Upper lobe of right lung (tissue), 1 donor: Measurements from ENCODE around the gene TOGARAM2. TPM values are rescaled to one million over a fixed set of nuclear protein-coding genes. Genes with fewer than 3 reads are reported as not detected.

Source experiments
- ATAC-seq: fragments of 200-7000 bp; cut with Tn5 transposase; one replicate; pipeline ENCODE4 v1.9.1; 2020; ENCODE audit warnings: mild to moderate bottlenecking, moderate library complexity
- DNase-seq: peaks from one replicate; pipeline ENCODE4 v3.0.0-alpha.2; 2020
- H3K27ac ChIP-seq: fragments of 200-600 bp; one replicate; pipeline ENCODE4 v1.8.0; 2022
- H3K27me3 ChIP-seq: fragments of 200-600 bp; one replicate; pipeline ENCODE4 v1.8.0; 2022; ENCODE audit warnings: mild to moderate bottlenecking
- H3K36me3 ChIP-seq: fragments of 200-600 bp; one replicate; pipeline ENCODE4 v1.8.0; 2022
- H3K4me1 ChIP-seq: fragments of 200-600 bp; one replicate; pipeline ENCODE4 v1.8.0; 2022
- H3K4me3 ChIP-seq: fragments of 200-600 bp; one replicate; pipeline ENCODE4 v1.8.0; 2022; ENCODE audit warnings: mild to moderate bottlenecking
- H3K9me3 ChIP-seq: fragments of 200-600 bp; one replicate; pipeline ENCODE4 v1.8.0; 2022
- CTCF ChIP-seq: fragments of 200-600 bp; IDR thresholded peaks from one replicate; pipeline ENCODE4 v1.8.0; 2022; ENCODE audit warnings: antibody characterized with exemption
- intact Hi-C: fragments of 100-400 bp; cut with DNase I; formaldehyde crosslinking; loops from one replicate; pipeline ENCODE4 v1.11.0; 2022
- total RNA-seq: library from RNA; stranded (reverse); fragmentation: NEBNext Ultra II Directional; extraction: Animal tissue kit (Norgen Biotek cat#: 25700); gene quantifications from one replicate; pipeline ENCODE4 v1.2.1, GENCODE V29; 2021
- donor health status: DM: no; HTN: yes; CAD: no; lungs with severe emphysema.

Gene TOGARAM2
- total RNA-seq, 1 donor from 2014 or later, result 0.72 TPM

DNA sequence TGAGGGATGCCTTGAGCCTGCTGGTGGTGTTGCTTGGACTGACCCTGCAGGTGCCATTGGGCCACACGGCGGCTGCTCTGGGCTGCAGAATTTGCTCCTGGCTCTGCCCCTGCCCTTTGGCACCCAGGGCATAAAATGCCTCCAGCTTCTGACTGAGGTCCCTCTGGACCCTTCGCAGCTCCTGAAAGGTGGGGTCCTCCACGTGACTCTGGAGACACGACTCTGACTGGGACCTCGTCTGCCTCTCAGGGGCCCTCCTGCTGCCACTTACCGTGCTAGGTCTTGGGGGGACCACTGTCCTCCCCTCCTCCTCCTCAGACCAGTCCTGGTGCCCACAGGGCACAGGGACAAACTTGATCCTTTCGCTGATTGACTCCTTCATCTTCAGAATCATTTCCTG lies 91.2 kb downstream of the TOGARAM2 start:
- no peak overlapping the region for H3K27ac ChIP-seq
- DNase-seq (no peak), ATAC-seq (no peak)
- H3K4me1 ChIP-seq, result no peaks in the 10 kb centered on the region
- H3K4me3 ChIP-seq, result no peak overlapping the region
- H3K36me3 ChIP-seq, result no peaks in the 10 kb centered on the region
- H3K27me3 ChIP-seq, result no peaks in the 10 kb centered on the region
- TF ChIP-seq CTCF, result no peak
- intact Hi-C loops, result no loop called here
- no peaks in the 10 kb centered on the region for H3K9me3 ChIP-seq

DNA sequence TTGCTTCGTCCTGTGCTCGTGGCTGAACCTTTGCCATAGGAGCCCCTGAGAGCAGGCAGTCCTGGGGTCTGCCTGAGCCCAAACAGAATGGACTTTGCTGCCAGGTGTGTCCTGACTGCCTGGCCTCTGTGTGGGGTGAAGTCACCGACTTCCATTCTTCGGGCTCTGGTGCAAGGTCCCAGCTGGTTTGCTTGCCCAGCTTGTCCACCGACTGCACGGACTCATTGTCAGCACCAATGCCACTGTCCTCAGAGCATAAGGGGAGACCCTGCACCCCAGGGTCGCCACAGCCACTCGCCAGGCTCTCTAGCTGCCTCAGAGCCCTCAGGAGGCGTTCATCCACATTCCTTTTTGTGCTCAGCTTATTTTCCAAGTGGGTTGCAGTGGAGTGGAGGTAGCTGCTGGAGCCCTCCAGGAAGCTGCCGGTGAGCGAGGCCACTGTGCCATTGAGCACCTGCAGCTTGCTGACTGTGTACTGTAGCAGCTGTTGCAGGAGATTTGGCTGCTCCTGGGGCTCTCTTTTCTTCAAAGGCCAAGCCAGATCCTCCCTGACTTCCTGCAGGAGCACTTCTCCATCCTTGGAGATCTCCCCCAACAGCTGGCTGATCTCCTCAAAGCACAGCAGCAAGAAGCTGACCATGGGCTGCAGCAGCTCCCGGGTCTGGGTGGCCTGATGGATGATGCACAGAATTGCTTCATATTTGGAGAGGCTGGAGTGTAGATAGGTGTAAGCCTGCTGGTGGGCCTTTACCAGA lies 92.0 kb downstream of the TOGARAM2 start:
- Histone ChIP-seq H3K4me1 (no peaks in the 10 kb centered on the region), H3K9me3 (no peaks in the 10 kb centered on the region), H3K27ac (no peak overlapping the region), H3K4me3 (no peak overlapping the region), H3K27me3 (no peaks in the 10 kb centered on the region), H3K36me3 (no peaks in the 10 kb centered on the region)
- DNase-seq (no peak), ATAC-seq (no peak)
- TF ChIP-seq CTCF, result no peak
- intact Hi-C loops, result no loop called here

GRCh38 chr2:29073933-29074332 lies 92.8 kb downstream of the TOGARAM2 start:
- Histone ChIP-seq H3K27ac (no peak overlapping the region), H3K4me1 (no peaks in the 10 kb centered on the region), H3K9me3 (no peaks in the 10 kb centered on the region), H3K4me3 (no peak overlapping the region), H3K36me3 (no peaks in the 10 kb centered on the region), H3K27me3 (no peaks in the 10 kb centered on the region)
- intact Hi-C loops, result no loop called here
- no peak for TF ChIP-seq CTCF
- DNase-seq (no peak), ATAC-seq (peak; percentile 66)

DNA sequence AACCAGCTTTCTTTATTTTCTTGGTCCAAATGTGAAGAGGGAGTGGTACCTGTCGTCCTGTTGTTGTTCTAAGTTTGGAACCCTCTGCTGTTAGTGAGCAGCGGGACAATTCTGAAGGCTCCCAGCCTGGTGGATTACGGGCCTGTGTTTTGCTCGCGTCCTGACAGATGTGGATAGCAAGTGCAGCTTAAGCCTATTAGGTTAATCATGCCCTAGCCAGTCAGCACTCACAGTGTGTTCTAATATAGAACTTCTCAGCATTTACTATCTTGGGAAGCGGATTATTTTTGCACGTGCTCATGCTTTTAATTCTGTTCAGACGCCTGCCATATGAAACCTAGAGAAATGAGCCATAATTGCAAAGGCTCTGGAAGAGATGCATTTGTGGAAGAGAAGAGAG lies 93.3 kb downstream of the TOGARAM2 start, which contains the start of gene PCARE:
Gene PCARE (minus strand): TSS at position 113 of the 400 bp plus-strand sequence. CDS start 262 bp downstream, outside the sequence.
- ATAC-seq, result no peak

DNA sequence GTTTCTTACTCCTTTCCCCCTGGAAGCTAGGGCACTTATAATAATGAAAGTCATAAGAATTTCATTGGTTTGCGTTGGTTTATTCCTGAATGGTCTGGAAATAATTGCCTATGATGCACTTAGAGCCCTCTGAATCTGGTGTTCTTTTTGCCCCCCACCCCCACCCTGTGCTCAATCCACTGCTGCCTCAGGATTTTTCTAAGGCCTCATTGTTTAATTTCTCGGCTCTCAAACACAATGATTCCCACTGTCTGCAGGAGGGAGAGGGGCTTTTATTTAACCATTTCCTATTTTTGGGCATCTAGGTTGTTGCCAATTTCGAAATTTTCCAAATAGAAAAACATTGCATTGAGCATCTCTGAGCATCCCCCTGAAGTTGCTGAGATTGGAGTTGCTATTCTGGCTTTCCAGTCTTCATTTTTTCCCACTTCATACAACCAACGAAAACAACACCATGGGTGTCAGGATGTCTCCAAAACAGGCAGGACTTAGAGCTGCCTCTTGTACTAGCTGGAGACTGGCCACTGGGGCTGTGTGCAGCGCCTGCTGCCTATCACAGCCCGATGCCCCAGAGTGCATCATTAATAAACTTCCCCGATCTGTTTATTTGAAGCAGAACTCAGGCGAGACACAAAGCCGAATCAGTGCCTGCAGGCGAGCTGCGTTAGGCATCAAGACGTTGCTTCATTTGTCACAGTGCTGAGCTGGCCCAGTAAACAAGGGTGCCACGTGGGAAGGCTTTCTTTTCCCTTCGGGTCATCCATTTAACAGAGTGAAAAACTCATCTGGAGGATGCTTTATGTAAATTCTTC lies 95.0 kb downstream of the TOGARAM2 start:
- Histone ChIP-seq H3K27ac (no peak overlapping the region), H3K4me1 (no peaks in the 10 kb centered on the region), H3K4me3 (no peak overlapping the region), H3K27me3 (no peaks in the 10 kb centered on the region), H3K9me3 (no peaks in the 10 kb centered on the region), H3K36me3 (no peaks in the 10 kb centered on the region)
- no peak for ATAC-seq
- intact Hi-C loops, result no loop called here
- DNase-seq, result no peak
- no peak for TF ChIP-seq CTCF

More for the DNA sequence above, 93.3 kb downstream of the TOGARAM2 start, which contains the start of gene PCARE:
- Histone ChIP-seq H3K36me3 (no peaks in the 10 kb centered on the region), H3K27me3 (no peaks in the 10 kb centered on the region), H3K9me3 (no peaks in the 10 kb centered on the region), H3K27ac (no peak within 1 kb of the TSS), H3K4me1 (no peaks in the 10 kb centered on the region), H3K4me3 (no peak within 1 kb of the TSS)
- DNase-seq, result no peak
- intact Hi-C loops, result no loop called here
- TF ChIP-seq CTCF, result no peak
